NCI-H2081 (cell line): ENCODE data around the gene DNMT3B.

Source experiments
- DNase-seq, 2 experiments: peaks; one replicate each; lab custom pipeline; 2025; lab: John Stamatoyannopoulos, UW

Gene DNMT3B

DNA sequence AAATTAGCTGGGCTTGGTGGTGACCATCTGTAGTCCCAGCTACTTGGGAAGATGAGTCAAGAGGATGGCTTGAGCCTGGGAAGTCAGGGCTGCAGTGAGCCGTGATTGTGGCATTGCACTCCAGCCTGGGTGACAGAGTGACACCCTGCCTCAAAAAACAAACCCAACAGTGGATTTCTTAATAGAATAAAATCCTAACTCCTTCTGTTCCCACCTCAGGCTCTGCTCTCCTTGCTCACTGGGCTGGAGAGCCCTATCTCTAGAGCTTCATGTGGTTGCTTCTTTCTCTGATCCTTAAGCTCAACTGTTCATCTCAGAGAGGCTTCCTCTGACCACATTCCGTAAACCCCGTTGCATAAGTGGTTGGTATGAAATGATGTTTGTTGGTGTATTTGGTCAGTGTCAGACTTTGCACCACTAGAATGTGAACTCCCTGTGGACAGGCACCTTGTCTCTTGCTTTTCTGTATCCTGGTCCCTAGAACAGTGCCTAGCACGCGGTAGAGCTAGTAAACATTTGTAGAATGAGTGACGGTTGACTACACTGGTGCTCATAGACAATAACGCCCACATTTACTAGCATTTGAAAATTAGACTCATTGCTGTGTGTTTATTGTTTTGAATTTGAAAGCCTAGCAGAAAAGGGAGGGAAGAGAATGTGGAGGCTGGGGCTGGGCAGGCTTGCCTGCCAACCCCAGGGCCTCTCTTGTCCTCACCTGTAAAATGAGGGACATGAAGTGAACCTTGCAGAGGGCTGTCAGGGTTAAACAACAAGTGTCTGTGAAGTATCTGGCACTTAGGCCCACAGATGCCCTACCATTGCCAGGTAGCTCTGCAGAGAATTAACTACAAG, 61.8 kb downstream of the DNMT3B start:
- DNase-seq, result no peak

DNA sequence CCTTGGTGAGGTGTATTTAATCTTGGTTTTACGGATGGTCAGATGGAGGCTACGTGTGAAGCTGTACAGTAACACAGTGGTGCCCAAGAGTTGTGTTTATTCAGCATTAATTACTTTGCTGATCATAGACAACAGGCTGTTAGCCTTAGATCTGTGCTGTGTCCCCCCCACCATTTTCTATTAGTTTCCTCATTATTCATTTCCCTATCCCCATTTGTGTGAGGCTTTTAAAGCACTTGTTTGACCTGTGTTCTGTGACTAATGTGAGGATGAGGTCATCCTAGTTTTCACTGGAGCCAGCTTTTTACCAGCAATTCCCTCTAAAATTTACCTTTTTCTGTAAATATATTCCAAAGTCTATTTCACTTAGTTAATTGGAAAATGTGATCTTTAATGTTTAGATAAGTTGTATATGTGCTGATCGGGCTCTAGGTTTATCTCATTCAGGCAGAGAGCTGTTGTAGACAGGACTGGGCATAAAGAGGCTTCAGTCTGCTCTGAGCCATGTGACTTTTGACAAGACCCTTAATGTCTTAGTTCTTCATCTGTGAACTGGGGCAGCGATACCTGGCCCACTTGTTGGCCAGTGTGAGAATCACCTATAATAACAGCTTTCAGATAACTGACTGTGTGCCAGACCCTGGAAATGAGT, 66.0 kb downstream of the DNMT3B start:
- DNase-seq, result peak in 1 of 2 experiments; percentile 1

DNA sequence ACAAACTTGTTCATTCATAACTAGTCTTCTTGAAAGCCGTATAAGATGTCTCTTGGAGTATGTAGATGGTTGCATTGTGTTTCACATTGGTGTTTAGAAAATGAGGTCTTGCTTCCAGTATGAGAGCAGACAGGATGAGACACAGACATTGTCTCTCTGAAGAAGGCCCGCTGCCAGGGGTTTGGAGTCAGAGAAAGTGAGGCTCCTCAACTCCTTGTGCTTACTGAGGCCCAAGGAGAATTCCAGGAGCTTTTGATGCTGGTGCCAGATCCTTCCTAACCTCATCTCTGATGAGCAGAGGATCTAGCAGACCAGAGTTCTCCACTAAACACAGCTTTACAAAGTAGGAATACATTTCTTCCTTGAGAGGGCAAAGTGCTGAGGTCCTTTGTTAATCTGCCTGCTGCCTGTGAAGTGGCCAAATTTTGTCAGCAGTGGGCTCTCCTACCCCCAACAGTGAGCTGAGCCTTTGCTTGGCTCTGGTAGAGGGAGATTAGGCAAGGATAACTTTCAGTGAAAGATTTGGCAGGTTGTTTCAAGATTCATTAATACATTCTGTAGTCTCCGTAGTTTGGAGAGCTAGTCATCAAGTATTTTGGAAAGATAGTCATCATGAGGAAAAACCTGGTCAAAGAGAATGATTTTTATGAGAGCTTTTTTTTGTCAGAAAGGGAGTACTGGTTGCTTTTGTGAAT, 67.3 kb downstream of the DNMT3B start:
- DNase-seq, result no peak

DNA sequence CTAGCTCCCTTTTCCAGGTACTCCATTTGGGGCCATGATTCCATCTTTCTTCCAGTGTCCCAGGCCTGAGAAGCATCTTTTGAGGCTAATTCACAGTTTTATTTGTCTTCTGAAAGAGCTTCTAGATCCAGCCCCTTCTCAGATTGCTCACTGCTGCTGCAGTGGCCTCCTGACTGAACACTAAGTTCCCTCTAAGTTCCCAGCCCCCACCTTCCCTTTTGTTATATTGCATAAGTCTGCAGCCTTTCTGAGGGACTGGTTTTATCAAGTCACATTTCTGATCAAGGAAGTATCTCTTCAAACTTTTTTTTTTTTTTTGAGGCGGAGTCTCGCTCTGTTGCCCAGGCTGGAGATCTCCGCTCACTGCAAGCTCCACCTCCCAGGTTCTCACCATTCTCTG, 68.3 kb downstream of the DNMT3B start:
- DNase-seq, result no peak

DNA sequence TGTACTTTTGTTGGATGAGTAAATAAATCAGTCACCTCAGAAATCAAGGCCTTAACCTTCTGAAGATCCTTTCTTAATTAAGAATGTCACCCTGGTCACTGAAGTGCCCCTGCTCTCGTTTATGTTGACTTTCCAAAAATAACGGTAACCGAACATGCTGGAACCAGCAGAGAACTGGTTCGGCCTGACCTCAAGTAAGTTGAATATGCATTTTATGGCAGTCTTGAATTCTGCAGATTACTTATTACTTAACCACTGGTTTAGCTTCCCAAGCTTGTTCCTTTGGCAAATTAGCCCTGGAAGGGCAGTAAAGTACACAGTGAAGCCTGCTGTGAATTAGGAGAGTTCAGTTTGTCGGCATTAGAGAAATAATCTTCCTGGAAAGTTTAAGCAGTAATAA, 69.8 kb downstream of the DNMT3B start:
- DNase-seq, result no peak

DNA sequence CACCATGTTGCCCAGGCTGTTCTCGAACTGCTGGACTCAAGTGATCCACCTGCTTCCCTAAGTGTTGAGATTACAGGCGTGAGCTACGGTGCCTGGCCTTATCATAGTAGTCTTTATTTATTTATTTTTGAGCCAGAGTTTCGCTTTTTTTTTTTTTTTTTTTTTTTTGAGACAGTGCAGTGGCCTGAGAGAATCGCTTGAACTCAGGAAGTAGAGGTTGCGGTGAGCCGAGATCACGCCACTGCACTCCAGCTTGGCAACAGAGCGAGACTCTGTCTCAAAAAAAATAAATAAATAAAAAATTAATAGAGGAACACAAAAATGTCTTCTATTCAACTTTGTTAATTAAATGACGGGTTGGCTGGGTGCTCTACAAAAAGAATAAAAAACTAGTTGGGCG, 70.5 kb downstream of the DNMT3B start:
- DNase-seq, result no peak

DNA sequence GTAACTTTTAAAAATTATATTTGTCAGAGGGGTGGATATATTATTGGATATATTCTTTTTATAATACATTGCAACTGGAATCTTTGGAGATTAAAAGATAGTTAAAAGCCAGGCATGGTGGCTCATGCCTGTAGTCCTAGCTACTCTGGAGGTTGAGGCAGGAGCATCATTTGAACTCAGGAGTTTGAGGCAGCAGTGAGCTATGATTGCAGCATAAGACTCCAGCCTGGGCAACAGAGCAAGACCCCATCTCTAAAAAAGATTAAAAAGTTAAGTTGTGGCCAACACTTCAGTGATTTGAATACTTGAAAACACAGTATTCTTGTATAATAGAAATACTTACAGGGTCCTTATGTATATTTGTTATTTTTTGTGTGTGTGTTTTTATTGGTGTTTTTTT, 72.8 kb downstream of the DNMT3B start:
- no peak for DNase-seq

DNA sequence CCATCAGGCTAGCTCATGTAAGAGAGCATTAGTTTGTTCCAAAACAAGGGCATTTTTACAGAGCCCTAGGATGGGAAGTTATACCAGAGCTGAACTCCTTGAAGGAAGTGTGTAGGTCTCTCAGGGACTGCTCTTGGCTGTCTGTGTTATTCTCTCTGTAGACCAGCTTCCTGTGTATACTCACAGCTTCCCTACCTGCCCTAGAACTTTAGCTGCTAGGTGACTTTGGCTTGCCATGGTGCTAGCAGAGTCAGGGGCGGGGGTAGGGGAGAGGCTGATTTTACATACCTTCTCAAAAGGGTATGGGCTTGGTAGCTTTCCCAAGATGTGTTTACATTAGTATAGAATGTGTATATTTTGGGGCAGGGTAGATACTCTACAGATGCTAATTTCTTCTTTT, 75.0 kb downstream of the DNMT3B start:
- no peak for DNase-seq

DNA sequence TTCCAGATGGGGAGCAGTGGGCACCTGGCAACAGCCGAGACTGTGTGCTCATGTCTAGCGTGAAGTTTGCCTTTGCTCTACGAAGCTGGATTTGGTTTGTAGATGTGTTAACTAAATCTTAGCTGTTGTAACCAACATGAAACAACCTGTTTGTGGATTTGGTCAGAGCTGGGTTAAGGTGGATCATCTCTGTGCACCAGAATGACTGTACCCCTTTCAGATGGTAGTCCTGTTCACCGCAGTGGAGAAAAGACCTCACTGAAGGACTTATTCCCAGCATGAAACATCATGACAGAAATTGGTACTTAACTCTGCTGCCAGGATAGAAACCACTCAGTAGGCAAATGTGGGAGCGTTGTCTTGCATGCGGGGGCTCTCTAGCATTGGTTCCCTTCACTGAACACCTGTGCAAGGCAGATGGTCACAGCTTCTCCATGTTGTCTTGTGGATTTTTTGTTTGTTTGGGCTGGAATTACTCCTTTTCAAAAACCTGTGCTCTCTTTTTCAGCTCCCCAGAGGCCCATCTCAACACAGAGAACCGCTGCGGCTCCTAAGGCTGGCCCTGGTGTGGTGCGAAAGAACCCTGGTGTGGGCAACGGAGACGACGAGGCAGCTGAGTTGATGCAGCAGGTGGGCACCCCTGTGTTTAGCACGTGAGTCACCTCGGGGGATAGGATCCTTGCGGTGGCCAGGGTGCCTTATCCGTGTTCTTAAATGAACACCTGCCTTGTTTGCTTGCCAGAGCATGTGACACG, 77.2 kb downstream of the DNMT3B start:
- no peak for DNase-seq

DNA sequence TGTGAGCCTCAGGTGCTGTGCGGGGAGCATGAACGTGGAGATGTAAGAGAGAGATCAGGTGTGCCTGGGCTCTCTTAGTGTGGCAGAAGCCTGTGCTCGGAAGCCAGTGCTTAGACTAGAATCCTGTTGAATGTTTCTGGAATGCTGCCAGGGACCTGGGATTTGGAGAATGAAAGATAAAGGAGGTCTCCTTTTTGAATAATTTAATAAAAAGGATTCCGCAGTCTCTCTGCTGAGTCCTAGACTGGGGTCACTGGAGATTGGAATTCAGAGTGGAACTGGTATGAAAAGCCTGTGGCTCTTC, 77.7 kb downstream of the DNMT3B start:
- no peak for DNase-seq

DNA sequence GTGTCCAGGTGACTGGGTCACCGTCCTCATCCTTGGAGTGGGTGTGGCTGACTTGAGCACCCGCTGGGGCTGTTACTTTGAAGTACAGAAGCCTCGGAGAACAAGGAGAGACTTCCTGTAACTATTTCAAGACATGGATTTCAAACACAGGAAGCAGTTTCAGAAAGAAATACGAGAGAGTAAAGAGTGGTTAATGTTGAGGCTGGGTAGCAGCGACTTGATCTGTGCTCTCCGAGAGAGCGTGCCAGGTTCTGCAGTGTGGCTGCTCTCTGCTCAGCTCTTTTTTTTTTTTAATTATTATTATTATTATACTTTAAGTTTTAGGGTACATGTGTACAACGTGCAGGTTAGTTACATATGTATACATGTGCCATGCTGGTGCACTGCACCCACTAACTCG, 79.0 kb downstream of the DNMT3B start:
- no peak for DNase-seq

DNA sequence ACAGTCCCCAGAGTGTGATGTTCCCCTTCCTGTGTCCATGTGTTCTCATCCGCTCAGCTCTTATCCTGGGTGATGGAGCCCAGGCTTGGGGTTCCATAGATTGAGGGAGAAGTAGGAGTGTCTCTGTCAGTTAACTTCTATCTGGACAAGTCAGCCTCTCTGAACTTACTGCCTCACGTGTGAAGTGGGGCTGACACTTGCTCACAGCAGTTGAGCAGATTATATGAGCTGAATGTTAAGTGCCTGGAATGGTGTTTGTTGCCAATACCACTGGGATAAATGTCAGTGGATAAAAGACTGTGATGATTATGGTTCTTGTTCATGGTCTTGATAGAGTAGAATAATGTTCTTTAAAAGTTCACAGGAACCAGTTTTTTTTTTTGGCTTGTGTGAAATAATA, 79.4 kb downstream of the DNMT3B start:
- no peak for DNase-seq

DNA sequence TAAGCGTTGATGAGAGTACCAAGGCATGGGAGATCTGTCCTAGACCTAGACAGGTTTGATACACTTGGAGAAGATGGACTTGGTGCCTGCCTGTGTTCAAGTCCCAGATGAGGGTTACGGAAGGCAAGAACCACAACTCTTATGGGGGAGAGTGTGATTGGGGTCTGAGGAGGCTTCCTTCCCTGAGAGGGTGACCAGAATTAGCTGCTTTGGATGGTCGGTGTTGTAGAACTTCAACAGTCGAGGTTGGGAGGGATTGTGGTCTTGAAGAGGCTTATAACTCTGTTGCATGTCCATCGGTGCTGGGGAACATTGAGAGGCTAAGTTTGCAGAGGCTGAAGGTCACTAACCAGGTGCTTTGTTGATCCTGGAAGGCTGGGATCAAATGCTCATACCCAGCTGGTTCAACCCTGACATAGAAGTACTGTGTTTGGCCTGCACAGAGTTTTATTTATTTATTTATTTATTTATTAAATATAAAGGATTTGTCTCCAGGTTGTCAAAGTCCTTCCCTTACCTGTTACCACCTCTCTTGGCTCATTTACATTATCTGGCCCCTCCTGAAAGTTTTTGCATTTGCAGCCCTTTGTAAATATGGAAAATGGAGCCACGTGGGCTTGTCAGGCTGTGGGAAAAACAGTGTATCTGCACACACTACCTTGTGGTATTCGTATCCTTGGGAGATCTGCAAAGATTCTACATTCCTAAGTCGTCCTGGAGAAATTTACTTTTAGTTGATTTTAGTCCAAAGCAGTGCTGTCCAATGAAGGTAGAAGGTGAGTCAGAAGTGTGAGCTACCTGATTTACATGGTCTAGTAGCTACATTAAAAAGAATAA, 80.7 kb downstream of the DNMT3B start:
- no peak for DNase-seq

DNA sequence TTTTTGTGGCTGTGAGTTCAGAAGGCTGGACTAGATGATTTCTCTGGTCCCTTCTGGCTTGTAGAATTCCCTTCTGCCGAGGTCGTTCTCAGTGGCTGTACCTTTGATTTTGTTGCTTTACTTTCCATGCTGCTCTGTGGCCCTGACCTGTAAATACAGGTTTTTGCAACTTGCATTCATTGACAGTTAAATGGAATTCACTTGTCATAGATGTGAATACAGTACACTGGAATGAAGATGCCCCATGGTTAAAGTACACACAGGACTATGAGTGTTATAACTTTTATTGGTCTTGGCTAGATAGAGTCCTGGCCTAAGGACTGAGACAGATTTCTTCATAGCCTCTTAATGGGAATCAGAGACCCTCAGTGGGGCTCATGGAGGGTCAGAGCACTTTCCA, 83.6 kb downstream of the DNMT3B start:
- no peak for DNase-seq

DNA sequence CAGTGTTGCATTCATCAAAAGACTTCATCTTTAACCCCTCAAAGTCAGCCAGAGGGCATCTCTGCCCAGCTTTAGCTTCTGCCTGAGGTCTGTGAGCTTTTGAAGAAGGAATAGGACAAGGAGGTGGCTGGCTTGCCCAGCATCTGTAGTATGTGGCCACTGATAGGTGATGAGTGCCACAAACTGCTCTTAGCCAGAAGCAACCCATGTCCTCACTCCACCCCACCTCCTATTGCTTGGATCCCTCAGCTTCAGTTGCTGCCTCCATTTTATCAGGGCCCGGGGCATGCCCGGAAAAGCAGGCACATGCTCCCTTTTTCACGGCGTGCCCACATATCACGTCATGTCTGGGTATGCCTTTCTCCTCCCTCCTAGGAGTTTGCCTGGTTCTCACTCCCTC, 84.7 kb downstream of the DNMT3B start:
- no peak for DNase-seq

DNA sequence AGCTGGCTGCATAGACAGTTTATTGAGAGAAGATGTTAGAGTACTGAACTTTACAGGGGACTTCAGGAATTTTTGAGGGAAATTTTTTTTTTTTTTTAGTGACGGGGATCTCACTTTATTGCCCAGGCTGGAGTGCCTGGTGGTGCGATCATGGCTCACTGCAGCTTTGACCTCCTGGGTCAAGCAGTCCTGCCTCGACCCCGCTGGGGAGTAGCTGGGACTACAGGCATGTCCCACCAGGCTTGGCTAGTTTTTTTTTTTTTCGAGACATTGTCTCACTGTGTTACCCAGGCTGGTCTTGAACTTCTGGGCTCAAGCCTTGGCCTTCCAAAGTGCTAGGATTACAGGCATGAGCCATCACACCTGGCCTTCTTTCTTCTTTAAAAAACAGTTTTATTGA, 85.8 kb downstream of the DNMT3B start:
- DNase-seq, result no peak

DNA sequence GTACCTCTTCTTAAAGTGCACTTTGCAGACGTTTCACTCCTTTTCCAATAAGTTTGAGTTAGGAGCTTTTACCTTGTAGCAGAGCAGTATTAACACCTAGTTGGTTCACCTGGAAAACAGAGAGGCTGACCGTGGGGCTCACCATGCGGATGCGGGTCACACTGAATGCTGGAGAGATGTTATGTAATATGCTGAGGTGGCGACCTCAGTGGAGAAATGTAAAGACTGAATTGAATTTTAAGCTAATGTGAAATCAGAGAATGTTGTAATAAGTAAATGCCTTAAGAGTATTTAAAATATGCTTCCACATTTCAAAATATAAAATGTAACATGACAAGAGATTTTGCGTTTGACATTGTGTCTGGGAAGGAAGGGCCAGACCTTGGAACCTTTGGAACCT, 86.7 kb downstream of the DNMT3B start:
- no peak for DNase-seq

DNA sequence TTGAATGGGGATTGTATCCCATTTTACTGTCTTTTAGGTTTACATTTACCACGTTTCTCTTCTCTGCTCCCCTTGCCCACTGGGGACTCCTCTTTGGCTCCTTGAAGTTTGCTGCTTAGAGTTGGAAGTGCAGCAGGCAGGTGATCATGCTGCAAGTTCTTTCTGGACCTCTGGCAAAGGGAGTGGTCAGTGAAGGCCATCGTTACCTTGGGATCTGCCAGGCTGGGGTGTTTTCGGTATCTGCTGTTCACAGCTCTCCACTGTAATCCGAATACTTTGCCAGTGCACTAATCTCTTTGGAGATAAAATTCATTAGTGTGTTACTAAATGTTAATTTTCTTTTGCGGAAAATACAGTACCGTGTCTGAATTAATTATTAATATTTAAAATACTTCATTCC, 87.4 kb downstream of the DNMT3B start:
- no peak for DNase-seq

DNA sequence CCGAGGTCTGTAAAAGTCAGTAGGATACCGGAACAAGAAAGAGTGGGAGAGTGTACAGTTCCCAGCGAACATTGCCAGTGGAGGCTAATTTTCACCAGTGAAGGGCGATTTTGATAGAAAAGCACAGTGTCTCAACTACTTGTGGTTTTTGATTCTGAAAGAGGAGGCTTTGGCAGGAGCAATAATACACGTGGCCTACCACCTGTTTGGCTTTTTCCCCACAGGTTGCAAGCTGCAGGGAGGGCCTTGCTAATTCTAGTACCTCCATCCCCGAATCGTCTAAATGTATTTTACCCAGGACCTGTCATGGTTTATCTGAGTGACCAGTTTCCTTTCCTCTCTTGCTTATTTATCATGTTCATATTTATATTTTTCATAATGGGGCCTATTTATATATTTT, 93.2 kb downstream of the DNMT3B start:
- DNase-seq, result no peak

DNA sequence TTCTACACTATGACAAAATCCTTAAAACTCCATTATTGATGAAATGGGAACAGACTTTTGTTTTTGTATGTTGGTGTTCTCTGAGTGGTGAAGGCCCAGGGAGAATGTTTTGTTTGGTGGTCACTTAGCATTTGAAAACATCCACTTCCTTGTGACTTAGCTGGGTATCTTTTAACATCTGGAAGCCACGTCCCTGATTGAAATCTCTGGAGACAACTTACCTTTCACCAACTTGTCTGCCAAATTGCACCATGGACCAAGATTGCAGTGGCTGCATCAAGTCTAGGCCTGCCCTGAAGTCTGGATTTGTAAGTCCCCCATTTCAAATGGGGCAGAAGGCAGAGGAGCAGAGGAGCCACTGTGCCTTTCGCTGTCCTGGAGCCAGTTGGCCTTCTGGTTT, 96.0 kb downstream of the DNMT3B start:
- DNase-seq, result no peak
